Gastrocnemius medialis (tissue), 4 donors: ENCODE measurements around the gene EXTL2. TPM values are rescaled to one million over a fixed set of nuclear protein-coding genes. Genes with fewer than 3 reads are reported as not detected.
"Not testable (repeated sequence)": the region's sequence is repeated elsewhere in the genome, so short reads cannot be mapped to it uniquely, and the experiment has no call there.

ENCODE experiments used
- ATAC-seq, 2 donors: fragments of 150-250 bp; one replicate each; pipeline ENCODE4 v1.9.1; 2016
- DNase-seq, 2 donors: peaks; one replicate each; pipeline ENCODE4 v3.0.0-alpha.2; 2019
- H3K27ac ChIP-seq, 4 donors: fragments of 200-600 bp; sonication (generic); 1 replicate in 1 of 4; 2 replicates in 3 of 4; pipeline ENCODE4 v1.5.1; 2016 to 2018; ENCODE audit warnings: mild to moderate bottlenecking in 2 of 4, moderate library complexity in 1 of 4
- H3K27me3 ChIP-seq, 3 donors: fragments of 200-600 bp; sonication (generic) in 2 of 3; 1 replicate in 1 of 3; 2 replicates in 2 of 3; pipeline versions ENCODE4 v1.5.1 to v1.6.0; 2016 to 2019; ENCODE audit warnings: mild to moderate bottlenecking in 1 of 3, moderate library complexity in 1 of 3
- H3K36me3 ChIP-seq, 2 donors: fragments of 200-600 bp; sonication (generic) in 1 of 2; one replicate each; pipeline ENCODE4 v1.5.1; 2017 to 2018
- H3K4me1 ChIP-seq, 2 donors: fragments of 200-600 bp; sonication (generic) in 1 of 2; one replicate each; pipeline ENCODE4 v1.5.1; 2016 to 2017; ENCODE audit warnings: mild to moderate bottlenecking in 2 of 2
- H3K4me3 ChIP-seq, 4 donors: fragments of 200-600 bp; sonication (generic) in 3 of 4; 1 replicate in 1 of 4; 2 replicates in 3 of 4; pipeline ENCODE4 v1.5.1; 2016 to 2019; ENCODE audit warnings: mild to moderate bottlenecking in 2 of 4
- H3K9me3 ChIP-seq, 3 donors: fragments of 200-600 bp; sonication (generic) in 2 of 3; 1 replicate in 1 of 3; 2 replicates in 2 of 3; pipeline ENCODE4 v1.5.1; 2016 to 2019
- CTCF ChIP-seq, 5 experiments: fragments of 450-650 bp in 3 of 5; fragments of 200-600 bp in 2 of 5; sonication (generic) in 2 of 5; IDR thresholded peaks in 4 of 5; conservative IDR thresholded peaks in 1 of 5; 1 replicate in 4 of 5; 2 replicates in 1 of 5; pipeline ENCODE4 v1.5.1; 2016 to 2019; ENCODE audit warnings: antibody characterized with exemption in 5 of 5, mild to moderate bottlenecking in 3 of 5, moderate library complexity in 3 of 5
- POLR2A ChIP-seq, 2 donors: fragments of 450-650 bp; IDR thresholded peaks; one replicate each; pipeline ENCODE4 v1.6.1; 2017; ENCODE audit warnings: antibody characterized with exemption in 2 of 2, mild to moderate bottlenecking in 2 of 2, moderate library complexity in 2 of 2
- in situ Hi-C, 4 donors: fragments of 200-750 bp; cut with MboI; loops; one replicate each; pipeline versions ENCODE4 v1.15.0 to v1.8.0; 2017; ENCODE audit warnings: low sequenced_read_pairs in 4 of 4
- intact Hi-C: fragments of 100-400 bp; cut with DNase I; formaldehyde crosslinking; loops from one replicate; pipeline ENCODE4 v1.15.1; 2023; ENCODE audit warnings: low total_unique reads
- total RNA-seq, 4 donors: library from RNA; depleted of rRNA; stranded (reverse); fragments of >200 nt; gene quantifications; one replicate each; pipeline versions ENCODE4 v1.1.0 to v1.2.3, GENCODE V29; 2016

EXTL2 gene
- total RNA-seq, 4 donors from 2014 or later: 1.7 to 4.9 (median 3.4) TPM

- no peak for ATAC-seq
- no peaks in the 10 kb centered on the region for H3K27me3 ChIP-seq
- no peaks in the 10 kb centered on the region for H3K4me1 ChIP-seq
- in situ Hi-C loops: no loop called here
- H3K27ac ChIP-seq: no peak overlapping the region
- intact Hi-C loops: no loop called here
- no peak for TF ChIP-seq POLR2A (IDR thresholded peaks at IDR 0.05)
- no peak for TF ChIP-seq CTCF (IDR thresholded peaks at IDR 0.05 in 4 of 5, conservative IDR thresholded peaks at IDR 0.05 in 1 of 5)
- H3K9me3 ChIP-seq: no peaks in the 10 kb centered on the region
- H3K4me3 ChIP-seq: no peak overlapping the region
- no peak for DNase-seq
- H3K36me3 ChIP-seq: peaks cover 0 to 12% of the 10 kb centered on the region in 2 donors
These were observed 46.5 kb upstream of the EXTL2 start for GRCh38 chr1:100941098-100941527.

- intact Hi-C loops (loop anchor here (5.0 kb wide), 1 partner anchor 361 kb away; no protein-coding TSS in a partner anchor), in situ Hi-C loops (no loop called here)
- peaks cover 0 to 12% of the 10 kb centered on the region in 2 donors for H3K36me3 ChIP-seq
These were observed 41.7 kb upstream of the EXTL2 start for GRCh38 chr1:100936194-100936967.

GRCh38 chr1:100933555-100933954, 38.9 kb upstream of the EXTL2 start:
- peaks cover 0 to 12% of the 10 kb centered on the region in 2 donors for H3K36me3 ChIP-seq
- in situ Hi-C loops, H3K4me3 ChIP-seq, H3K27me3 ChIP-seq, H3K27ac ChIP-seq, DNase-seq, H3K9me3 ChIP-seq, H3K4me1 ChIP-seq, intact Hi-C loops, ATAC-seq: not testable (repeated sequence)

More at GRCh38 chr1:100936194-100936967, 41.7 kb upstream of the EXTL2 start:
- H3K9me3 ChIP-seq: no peaks in the 10 kb centered on the region
- no peak overlapping the region for H3K27ac ChIP-seq
- no peaks in the 10 kb centered on the region for H3K27me3 ChIP-seq
- no peak for TF ChIP-seq POLR2A (IDR thresholded peaks at IDR 0.05)
- no peak for TF ChIP-seq CTCF (IDR thresholded peaks at IDR 0.05 in 4 of 5, conservative IDR thresholded peaks at IDR 0.05 in 1 of 5)
- peaks cover 0 to 7% of the 10 kb centered on the region in 2 donors for H3K4me1 ChIP-seq
- H3K4me3 ChIP-seq: no peak overlapping the region
- DNase-seq (no peak), ATAC-seq (no peak)

GRCh38 chr1:100931716-100932115, 37.1 kb upstream of the EXTL2 start:
- intact Hi-C loops: no loop called here
- no peak for DNase-seq
- no peaks in the 10 kb centered on the region for H3K36me3 ChIP-seq
- H3K27ac ChIP-seq: no peak overlapping the region
- H3K9me3 ChIP-seq: no peaks in the 10 kb centered on the region
- H3K4me1 ChIP-seq: peaks cover 0 to 7% of the 10 kb centered on the region in 2 donors
- TF ChIP-seq POLR2A (IDR thresholded peaks at IDR 0.05) (no peak), CTCF (IDR thresholded peaks at IDR 0.05 in 4 of 5, conservative IDR thresholded peaks at IDR 0.05 in 1 of 5) (no peak)
- in situ Hi-C loops: no loop called here
- no peak overlapping the region for H3K4me3 ChIP-seq
- no peak for ATAC-seq
- no peaks in the 10 kb centered on the region for H3K27me3 ChIP-seq

- ATAC-seq (no peak), DNase-seq (no peak)
- Histone ChIP-seq H3K36me3 (peaks cover 0 to 10% of the 10 kb centered on the region in 2 donors), H3K4me3 (no peak overlapping the region), H3K27ac (no peak overlapping the region), H3K4me1 (peaks cover 0 to 7% of the 10 kb centered on the region in 2 donors), H3K27me3 (no peaks in the 10 kb centered on the region), H3K9me3 (no peaks in the 10 kb centered on the region)
- TF ChIP-seq POLR2A (IDR thresholded peaks at IDR 0.05) (no peak), CTCF (IDR thresholded peaks at IDR 0.05 in 4 of 5, conservative IDR thresholded peaks at IDR 0.05 in 1 of 5) (no peak)
- in situ Hi-C loops (no loop called here), intact Hi-C loops (no loop called here)
These were observed 35.9 kb upstream of the EXTL2 start for GRCh38 chr1:100930494-100930893.
